ENCODE measurements around the gene IFRD2. TPM values are rescaled to one million over a fixed set of nuclear protein-coding genes. Genes with fewer than 3 reads are reported as not detected.
"Not testable (repeated sequence)": the region's sequence is repeated elsewhere in the genome, so short reads cannot be mapped to it uniquely, and the experiment has no call there.

The IFRD2 gene
- total RNA-seq, 2 donors from 2014 or later, result 56.6 to 70.9 TPM

DNA sequence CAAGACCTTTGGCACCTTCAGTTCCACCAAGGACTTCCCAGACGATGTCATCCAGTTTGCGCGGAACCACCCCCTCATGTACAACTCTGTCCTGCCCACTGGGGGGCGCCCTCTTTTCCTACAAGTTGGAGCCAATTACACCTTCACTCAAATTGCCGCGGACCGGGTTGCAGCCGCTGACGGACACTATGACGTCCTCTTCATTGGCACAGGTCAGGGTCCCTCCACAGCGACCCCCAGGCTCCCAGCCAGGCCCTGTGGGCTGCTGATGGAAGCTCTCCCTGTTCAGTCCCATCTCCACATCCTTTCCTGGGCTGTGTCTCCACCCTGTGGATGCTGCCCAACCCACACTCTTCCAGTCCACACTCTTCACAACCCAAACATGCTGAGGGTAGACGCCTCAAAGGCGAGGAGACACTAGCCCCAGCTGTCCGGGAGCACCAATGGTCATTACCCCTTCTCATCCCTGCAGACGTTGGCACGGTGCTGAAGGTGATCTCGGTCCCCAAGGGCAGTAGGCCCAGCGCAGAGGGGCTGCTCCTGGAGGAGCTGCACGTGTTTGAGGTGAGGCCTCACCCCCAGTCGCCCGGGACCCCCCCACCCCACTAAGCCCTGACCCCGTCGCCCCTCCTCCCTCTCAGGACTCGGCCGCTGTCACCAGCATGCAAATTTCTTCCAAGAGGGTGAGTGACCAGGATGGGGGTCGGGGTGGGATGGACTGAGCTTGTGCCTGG is 17.7 kb downstream of the IFRD2 start:
- TF ChIP-seq, protein P1, sequence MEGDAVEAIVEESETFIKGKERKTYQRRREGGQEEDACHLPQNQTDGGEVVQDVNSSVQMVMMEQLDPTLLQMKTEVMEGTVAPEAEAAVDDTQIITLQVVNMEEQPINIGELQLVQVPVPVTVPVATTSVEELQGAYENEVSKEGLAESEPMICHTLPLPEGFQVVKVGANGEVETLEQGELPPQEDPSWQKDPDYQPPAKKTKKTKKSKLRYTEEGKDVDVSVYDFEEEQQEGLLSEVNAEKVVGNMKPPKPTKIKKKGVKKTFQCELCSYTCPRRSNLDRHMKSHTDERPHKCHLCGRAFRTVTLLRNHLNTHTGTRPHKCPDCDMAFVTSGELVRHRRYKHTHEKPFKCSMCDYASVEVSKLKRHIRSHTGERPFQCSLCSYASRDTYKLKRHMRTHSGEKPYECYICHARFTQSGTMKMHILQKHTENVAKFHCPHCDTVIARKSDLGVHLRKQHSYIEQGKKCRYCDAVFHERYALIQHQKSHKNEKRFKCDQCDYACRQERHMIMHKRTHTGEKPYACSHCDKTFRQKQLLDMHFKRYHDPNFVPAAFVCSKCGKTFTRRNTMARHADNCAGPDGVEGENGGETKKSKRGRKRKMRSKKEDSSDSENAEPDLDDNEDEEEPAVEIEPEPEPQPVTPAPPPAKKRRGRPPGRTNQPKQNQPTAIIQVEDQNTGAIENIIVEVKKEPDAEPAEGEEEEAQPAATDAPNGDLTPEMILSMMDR (conservative IDR thresholded peaks at IDR 0.05), result peak; percentile 94
- WGBS, 2 experiments (ENCODE audit: insufficient coverage in 1 of 2, insufficient read length in 1 of 2), result 12 to 19% methylated on average over 14 to 26 of the region's 26 CpGs
- H3K27me3 ChIP-seq (ENCODE audit: control insufficient read depth, insufficient read depth, low read length, poor library complexity, severe bottlenecking), result peaks cover 39% of the 10 kb centered on the region
- no peaks in the 10 kb centered on the region for H3K4me1 ChIP-seq (ENCODE audit: control insufficient read depth, insufficient read depth, low read length)
- peak overlapping the region; percentile 53 for H3K4me3 ChIP-seq (ENCODE audit: low read length)
- H3K36me3 ChIP-seq (ENCODE audit: control insufficient read depth, insufficient read depth, low read length), result no peaks in the 10 kb centered on the region
- Mint-ChIP-seq H3K9me3 (peaks cover 7% of the 10 kb centered on the region), H3K27ac (no peak overlapping the region), H3K4me1 (peaks cover 13% of the 10 kb centered on the region), H3K27me3 (ENCODE audit: insufficient read depth) (peaks cover 71% of the 10 kb centered on the region), H3K4me3 (peak overlapping the region; percentile 9), H3K36me3 (ENCODE audit: low read depth) (no peaks in the 10 kb centered on the region)
- no peak overlapping the region for H3K27ac ChIP-seq (ENCODE audit: low read depth, low read length)
- DNase-seq, result peak; percentile 96
- no peak overlapping the region for H3K9ac ChIP-seq (ENCODE audit: extremely low read depth, low read length, poor library complexity, severe bottlenecking)
- no peaks in the 10 kb centered on the region for H3K9me3 ChIP-seq (ENCODE audit: control insufficient read depth, low read length)

GRCh38 chr3:50273689-50274065 is 18.6 kb downstream of the IFRD2 start:
- H3K27me3 Mint-ChIP-seq (ENCODE audit: insufficient read depth), result peaks cover 65% of the 10 kb centered on the region
- H3K27ac ChIP-seq (ENCODE audit: low read depth, low read length), result no peak overlapping the region
- WGBS, 2 experiments (ENCODE audit: insufficient coverage in 1 of 2, insufficient read length in 1 of 2), result 75 to 82% methylated on average over 17 to 30 of the region's 31 CpGs
- no peaks in the 10 kb centered on the region for H3K36me3 ChIP-seq (ENCODE audit: control insufficient read depth, insufficient read depth, low read length)
- H3K36me3 Mint-ChIP-seq (ENCODE audit: low read depth), result no peaks in the 10 kb centered on the region
- TF ChIP-seq, protein P1 (conservative IDR thresholded peaks at IDR 0.05), result no peak
- no peaks in the 10 kb centered on the region for H3K9me3 ChIP-seq (ENCODE audit: control insufficient read depth, low read length)
- H3K9me3 Mint-ChIP-seq, result peaks cover 7% of the 10 kb centered on the region
- no peak overlapping the region for H3K4me3 ChIP-seq (ENCODE audit: low read length)
- peaks cover 39% of the 10 kb centered on the region for H3K27me3 ChIP-seq (ENCODE audit: control insufficient read depth, insufficient read depth, low read length, poor library complexity, severe bottlenecking)
- H3K9ac ChIP-seq (ENCODE audit: extremely low read depth, low read length, poor library complexity, severe bottlenecking), result no peak overlapping the region
- no peak overlapping the region for H3K4me3 Mint-ChIP-seq
- DNase-seq, result no peak
- H3K27ac Mint-ChIP-seq, result no peak overlapping the region
- peaks cover 15% of the 10 kb centered on the region for H3K4me1 Mint-ChIP-seq
- H3K4me1 ChIP-seq (ENCODE audit: control insufficient read depth, insufficient read depth, low read length), result peaks cover 3% of the 10 kb centered on the region

- H3K9ac ChIP-seq (ENCODE audit: extremely low read depth, low read length, poor library complexity, severe bottlenecking), result no peak overlapping the region
- no peaks in the 10 kb centered on the region for H3K36me3 ChIP-seq (ENCODE audit: control insufficient read depth, insufficient read depth, low read length)
- no peaks in the 10 kb centered on the region for H3K9me3 ChIP-seq (ENCODE audit: control insufficient read depth, low read length)
- H3K27ac Mint-ChIP-seq, result no peak overlapping the region
- H3K4me1 ChIP-seq (ENCODE audit: control insufficient read depth, insufficient read depth, low read length), result peaks cover 3% of the 10 kb centered on the region
- 13 to 20% methylated on average over 12 to 60 of the region's 61 CpGs for WGBS, 2 experiments (ENCODE audit: insufficient coverage in 1 of 2, insufficient read length in 1 of 2)
- peaks cover 7% of the 10 kb centered on the region for H3K9me3 Mint-ChIP-seq
- TF ChIP-seq, protein P1 (conservative IDR thresholded peaks at IDR 0.05), result peak; percentile 99
- H3K27me3 Mint-ChIP-seq (ENCODE audit: insufficient read depth), result peaks cover 61% of the 10 kb centered on the region
- H3K36me3 Mint-ChIP-seq (ENCODE audit: low read depth), result no peaks in the 10 kb centered on the region
- peak overlapping the region; percentile 38 for H3K4me3 Mint-ChIP-seq
- H3K4me1 Mint-ChIP-seq, result peaks cover 15% of the 10 kb centered on the region
- DNase-seq, result peak; percentile 97
- H3K27me3 ChIP-seq (ENCODE audit: control insufficient read depth, insufficient read depth, low read length, poor library complexity, severe bottlenecking), result peaks cover 39% of the 10 kb centered on the region
- no peak overlapping the region for H3K4me3 ChIP-seq (ENCODE audit: low read length)
- no peak overlapping the region for H3K27ac ChIP-seq (ENCODE audit: low read depth, low read length)
These were observed 19.1 kb downstream of the IFRD2 start for GRCh38 chr3:50272911-50273688.

- not testable (repeated sequence) for H3K36me3 ChIP-seq (ENCODE audit: control insufficient read depth, insufficient read depth, low read length); H3K27ac Mint-ChIP-seq; H3K4me3 ChIP-seq (ENCODE audit: low read length); H3K36me3 Mint-ChIP-seq (ENCODE audit: low read depth); H3K9me3 ChIP-seq (ENCODE audit: control insufficient read depth, low read length); H3K4me1 ChIP-seq (ENCODE audit: control insufficient read depth, insufficient read depth, low read length); DNase-seq; H3K9ac ChIP-seq (ENCODE audit: extremely low read depth, low read length, poor library complexity, severe bottlenecking); H3K9me3 Mint-ChIP-seq; H3K4me3 Mint-ChIP-seq; H3K27ac ChIP-seq (ENCODE audit: low read depth, low read length)
- 92 to 93% methylated on average over 3 to 6 of the region's 10 CpGs for WGBS, 2 experiments (ENCODE audit: insufficient coverage in 1 of 2, insufficient read length in 1 of 2)
- peaks cover 56% of the 10 kb centered on the region for H3K27me3 Mint-ChIP-seq (ENCODE audit: insufficient read depth)
- peaks cover 19% of the 10 kb centered on the region for H3K4me1 Mint-ChIP-seq
- H3K27me3 ChIP-seq (ENCODE audit: control insufficient read depth, insufficient read depth, low read length, poor library complexity, severe bottlenecking), result peaks cover 39% of the 10 kb centered on the region
These were observed 19.7 kb downstream of the IFRD2 start for GRCh38 chr3:50272538-50272910.
